WI38 (cell line): ENCODE data around the gene GIMD1.
A peak's percentile ranks its signal among the peaks of the same experiment; 100 is the strongest.

Source experiments
- H3K4me3 ChIP-seq: 2 replicates; pipeline ENCODE4 v1.5.1; 2011; ENCODE audit warnings: low read depth, mild to moderate bottlenecking, control low read depth, low read length
- CTCF ChIP-seq: IDR thresholded peaks from 2 replicates; pipeline ENCODE4 v1.5.1; 2012; ENCODE audit warnings: low read depth, mild to moderate bottlenecking, control low read depth, low read length

Gene GIMD1

DNA sequence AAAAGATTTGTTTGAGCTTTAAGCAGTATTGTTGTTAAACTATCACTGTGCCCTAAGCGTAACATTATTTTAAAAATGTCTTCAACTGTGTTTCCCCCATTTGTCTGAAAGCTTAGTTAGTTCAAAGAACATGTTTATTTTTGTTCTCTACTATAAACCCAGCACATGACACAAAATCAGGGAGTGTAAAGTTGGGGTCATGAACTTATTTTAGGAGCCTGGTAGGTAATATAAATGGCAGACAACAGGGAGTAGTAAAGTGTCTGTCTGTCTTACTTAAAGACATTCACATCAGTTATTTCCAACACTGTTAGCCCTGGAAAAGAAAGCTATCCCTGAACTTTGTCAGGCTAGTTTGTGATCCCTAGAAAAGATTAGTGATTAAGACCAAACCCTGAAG lies 48.3 kb downstream of the GIMD1 start:
- TF ChIP-seq CTCF: no peak
- H3K4me3 ChIP-seq: no peak overlapping the region

DNA sequence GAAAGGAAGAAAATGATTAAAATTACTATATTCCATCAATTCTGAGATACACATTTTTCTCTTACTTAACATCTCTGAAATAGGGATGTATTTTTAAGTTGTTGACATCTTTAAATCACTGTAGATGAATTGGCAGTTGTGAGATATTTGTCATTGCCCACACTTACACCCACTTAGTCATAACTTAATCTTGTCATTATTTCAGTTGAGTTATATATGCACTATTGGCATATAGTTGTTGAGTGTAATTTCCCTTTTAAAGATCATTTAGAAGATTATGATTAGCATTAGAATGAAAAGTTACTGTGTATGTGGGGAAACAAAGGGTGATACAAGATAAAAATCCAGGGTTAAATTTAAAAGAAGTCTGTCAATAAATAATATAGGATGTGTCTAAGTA lies 50.1 kb downstream of the GIMD1 start:
- no peak for TF ChIP-seq CTCF
- H3K4me3 ChIP-seq: no peak overlapping the region

GRCh38 chr4:106317815-106318214 lies 50.8 kb downstream of the GIMD1 start:
- TF ChIP-seq CTCF: no peak
- peak overlapping the region; percentile 100 for H3K4me3 ChIP-seq

- TF ChIP-seq CTCF: no peak
- peak overlapping the region; percentile 100 for H3K4me3 ChIP-seq
Observed at GRCh38 chr4:106316773-106317409, 51.7 kb downstream of the GIMD1 start.

- peak within 1 kb of the TSS; percentile 100 for H3K4me3 ChIP-seq
- no peak for TF ChIP-seq CTCF
Observed at GRCh38 chr4:106315968-106316772, 52.4 kb downstream of the GIMD1 start, which contains the start of the genes AIMP1 and TBCK. AIMP1 (plus strand) TSS chr4:106316550; CDS start chr4:106325010, 8,460 bp downstream. TBCK (minus strand) TSS chr4:106316209; CDS start chr4:106308960, 7,249 bp downstream.

DNA sequence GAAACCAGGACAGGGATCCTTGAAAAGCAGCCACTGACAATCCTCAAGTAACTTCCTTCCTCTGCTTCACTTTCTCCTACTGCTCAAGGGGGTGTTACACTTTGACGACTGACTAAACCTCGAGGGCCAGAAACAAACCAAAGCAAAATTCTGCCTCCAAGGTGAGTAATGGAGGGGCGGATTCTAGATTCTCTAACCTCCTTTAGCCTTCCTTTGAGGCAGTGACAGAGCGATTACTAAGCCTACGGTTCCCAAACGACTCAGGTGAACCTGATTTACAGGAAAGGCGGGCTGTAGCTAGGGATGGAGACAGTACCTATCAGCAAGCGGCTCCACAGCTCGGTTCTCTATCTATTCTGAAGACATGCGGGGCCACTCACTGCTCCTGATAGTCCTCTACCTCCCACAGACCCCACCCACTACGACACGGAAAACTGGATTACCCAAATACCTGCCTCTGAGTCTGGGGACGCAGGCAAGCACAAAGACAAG lies 53.1 kb downstream of the GIMD1 start:
- H3K4me3 ChIP-seq: peak overlapping the region; percentile 100
- no peak for TF ChIP-seq CTCF

DNA sequence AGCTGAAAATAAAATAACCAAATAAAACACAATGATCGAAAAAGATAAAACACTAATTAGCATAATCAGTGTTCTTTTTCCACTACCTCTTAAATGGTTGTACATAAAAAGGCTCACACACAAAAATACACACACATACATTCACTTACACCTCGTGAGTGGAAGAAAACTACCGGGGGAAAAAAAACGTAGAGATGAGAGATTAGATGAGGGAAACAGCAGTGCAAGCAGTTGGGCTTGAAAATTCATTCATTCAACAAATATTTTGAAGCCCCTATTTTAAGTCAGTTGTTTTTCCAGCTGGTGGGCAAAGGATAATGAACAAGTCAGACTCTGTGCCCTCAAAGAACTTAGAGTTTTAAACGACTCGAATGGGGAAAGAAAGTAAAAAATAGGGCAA lies 53.6 kb downstream of the GIMD1 start:
- peak overlapping the region; percentile 100 for H3K4me3 ChIP-seq
- no peak for TF ChIP-seq CTCF
